ENCODE measurements around the gene SMARCD3. TPM values are rescaled to one million over a fixed set of nuclear protein-coding genes. Genes with fewer than 3 reads are reported as not detected.

Gene SMARCD3
- total and polyA plus RNA-seq, 2 of the 8 experiments (the other 6 are each of a cell fraction or from before 2014, with no cell fraction given): 3.0 to 5.6 TPM

GRCh38 chr7:151261529-151261928 lies 13.0 kb upstream of the SMARCD3 start (continued):
- no peak for TF ChIP-seq HDAC6 (IDR thresholded peaks at IDR 0.05; ENCODE audit: low read depth, low read length)
- no peak for TF ChIP-seq JUND (IDR thresholded peaks at IDR 0.05; ENCODE audit: low read length)
- TF ChIP-seq NANOG (IDR thresholded peaks at IDR 0.05; ENCODE audit: insufficient read depth, low read depth, low read length, poor library complexity, severe bottlenecking): no peak

Data from H1 (cell line).